Adrenal gland (tissue), 12 donors: ENCODE data around the gene FDCSP. TPM values are rescaled to one million over a fixed set of nuclear protein-coding genes. Genes with fewer than 3 reads are reported as not detected.
"Not testable (repeated sequence)": the region's sequence is repeated elsewhere in the genome, so short reads cannot be mapped to it uniquely, and the experiment has no call there.

Experiments
- DNase-seq, 7 donors: peaks; one replicate each; pipeline ENCODE4 v3.0.0-alpha.2; 2019 to 2020
- H3K27ac ChIP-seq, 5 donors: fragments of 200-600 bp; sonication (generic) in 4 of 5; 1 replicate in 3 of 5; 2 replicates in 2 of 5; pipeline versions ENCODE4 v1.5.1 to v1.8.0; 2016 to 2020; ENCODE audit warnings: mild to moderate bottlenecking in 1 of 5
- H3K27me3 ChIP-seq: fragments of 200-600 bp; 2 replicates; pipeline ENCODE4 v1.8.0; 2021
- H3K36me3 ChIP-seq, 2 donors: fragments of 200-600 bp; replicated peaks in 1 of 2; 1 replicate in 1 of 2; 2 replicates in 1 of 2; pipeline versions ENCODE4 v1.5.1 to v1.8.0; 2018 to 2022
- H3K4me1 ChIP-seq, 2 donors: fragments of 200-600 bp; replicated peaks in 1 of 2; 1 replicate in 1 of 2; 2 replicates in 1 of 2; pipeline versions ENCODE4 v1.5.1 to v1.8.0; 2018 to 2021
- H3K4me3 ChIP-seq, 4 donors: fragments of 200-600 bp; sonication (generic) in 3 of 4; one replicate each; pipeline ENCODE4 v1.5.1; 2016 to 2018
- H3K9me3 ChIP-seq, 3 donors: fragments of 200-600 bp; sonication (generic) in 1 of 3; replicated peaks in 1 of 3; 1 replicate in 2 of 3; 2 replicates in 1 of 3; pipeline versions ENCODE4 v1.5.1 to v1.8.0; 2016 to 2021
- POLR2A ChIP-seq, 2 donors: fragments of 450-650 bp; IDR thresholded peaks; one replicate each; pipeline ENCODE4 v1.6.1; 2017; ENCODE audit warnings: antibody characterized with exemption in 2 of 2, mild to moderate bottlenecking in 2 of 2, moderate library complexity in 1 of 2
- WGBS, 4 donors: extraction: QIAGEN DNeasy Blood & Tissue Kit in 2 of 4; methylation state at CpG; one replicate each; pipeline versions ENCODE4 v1.1.5 to v1.1.7; 2013 to 2017; 5-methylcytosine and 5-hydroxymethylcytosine counted together
- intact Hi-C, 2 donors: fragments of 100-400 bp; cut with DNase I; formaldehyde crosslinking; loops; one replicate each; pipeline versions ENCODE4 v1.14.1 to v1.15.0; 2022 to 2023
- polyA plus RNA-seq, 3 donors: library from polyadenylated mRNA; stranded (reverse); fragments of 200-250 nt in 2 of 3; fragments of 350-450 nt in 1 of 3; fragmentation: Illumina TruSeq in 1 of 3; extraction: RNeasy Lipid Tissue Mini Kit (QIAGEN cat#74804) in 1 of 3; gene quantifications; one replicate each; pipeline ENCODE4 v1.2.3, GENCODE V29; 2013 to 2014
- total RNA-seq, 9 donors: library from RNA; depleted of rRNA in 4 of 9; stranded (reverse); fragments of >200 nt in 4 of 9; fragments of 120-200 nt in 1 of 9; fragmentation: NEBNext Ultra II Directional in 1 of 9; extraction: Animal tissue kit (Norgen Biotek cat#: 25700) in 1 of 9; gene quantifications; one replicate each; pipeline versions ENCODE4 v1.1.0 to v1.2.4, GENCODE V29; 2013 to 2023
- TF ChIP-seq, protein P1 (sequence below), 6 experiments: fragments of 450-650 bp in 4 of 6; fragments of 200-600 bp in 2 of 6; sonication (generic) in 1 of 6; IDR thresholded peaks; 1 replicate in 5 of 6; 2 replicates in 1 of 6; pipeline versions ENCODE4 v1.5.1 to v1.8.0; 2016 to 2021; ENCODE audit warnings: antibody characterized with exemption in 6 of 6, mild to moderate bottlenecking in 2 of 6, moderate library complexity in 1 of 6
- donor health status: healthy with polysubstance abuse.
- donor health status: Bipolar disorder and iron deficiency.
- donor health status: DM: yes; HTN: yes; CAD: no.
- donor health status: DM: no; HTN: no; CAD: no.
- donor health status: DM: no; HTN: no; CAD: no.
- donor health status: DM: yes; HTN: yes; CAD: no.

FDCSP gene
- total and polyA plus RNA-seq, 12 donors = 0.47 TPM; not detected in 11

DNA sequence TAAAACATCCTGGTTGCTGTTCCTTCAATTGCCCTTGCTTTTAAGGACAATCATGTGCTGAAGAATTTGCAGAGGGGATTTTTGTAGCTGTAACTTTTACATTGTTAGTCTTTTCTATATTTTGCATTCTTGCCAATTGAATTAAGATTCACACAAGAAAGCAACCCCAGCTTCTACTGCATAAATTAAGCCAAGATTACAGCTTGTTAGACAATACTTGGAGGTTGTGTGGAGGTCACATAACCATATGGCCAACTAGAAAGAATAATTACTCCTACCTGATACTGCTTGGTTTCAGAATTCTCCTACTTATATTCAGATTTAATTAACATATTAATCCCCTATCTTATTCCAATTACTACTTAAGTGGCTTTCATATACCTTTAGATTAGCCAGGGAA, 4.1 kb upstream of the FDCSP start:
- H3K36me3 ChIP-seq, H3K27me3 ChIP-seq, H3K4me3 ChIP-seq, H3K4me1 ChIP-seq, H3K27ac ChIP-seq, H3K9me3 ChIP-seq, DNase-seq, intact Hi-C loops: not testable (repeated sequence)

DNA sequence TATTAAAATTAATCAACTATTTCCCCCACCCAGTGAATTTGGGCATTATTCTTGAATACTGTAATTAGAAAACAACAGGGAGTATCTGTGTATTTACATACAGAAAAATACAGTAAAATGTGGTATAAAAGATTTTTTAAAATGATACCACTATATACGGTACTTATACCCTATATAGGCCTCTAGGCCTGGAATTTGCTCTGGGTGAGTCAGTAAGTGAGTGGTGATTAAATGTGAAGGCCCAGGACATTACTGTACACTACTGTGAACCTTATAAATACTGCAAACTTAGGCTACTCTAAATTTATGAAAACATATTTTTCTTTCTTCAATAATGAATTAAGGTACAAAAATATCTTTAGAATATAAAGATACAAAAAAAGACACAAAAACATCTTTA, 10.2 kb downstream of the FDCSP start:
- no peak for DNase-seq
- Histone ChIP-seq H3K36me3 (no peaks in the 10 kb centered on the region), H3K4me1 (no peaks in the 10 kb centered on the region), H3K9me3 (no peaks in the 10 kb centered on the region), H3K4me3 (no peak overlapping the region), H3K27me3 (no peaks in the 10 kb centered on the region), H3K27ac (no peak overlapping the region)
- intact Hi-C loops = no loop called here
- 37 to 82% (median 59%) methylated on average over 1 of the region's 1 CpG for WGBS, 4 donors
- TF ChIP-seq POLR2A (IDR thresholded peaks at IDR 0.05) = no peak
- TF ChIP-seq, protein P1, sequence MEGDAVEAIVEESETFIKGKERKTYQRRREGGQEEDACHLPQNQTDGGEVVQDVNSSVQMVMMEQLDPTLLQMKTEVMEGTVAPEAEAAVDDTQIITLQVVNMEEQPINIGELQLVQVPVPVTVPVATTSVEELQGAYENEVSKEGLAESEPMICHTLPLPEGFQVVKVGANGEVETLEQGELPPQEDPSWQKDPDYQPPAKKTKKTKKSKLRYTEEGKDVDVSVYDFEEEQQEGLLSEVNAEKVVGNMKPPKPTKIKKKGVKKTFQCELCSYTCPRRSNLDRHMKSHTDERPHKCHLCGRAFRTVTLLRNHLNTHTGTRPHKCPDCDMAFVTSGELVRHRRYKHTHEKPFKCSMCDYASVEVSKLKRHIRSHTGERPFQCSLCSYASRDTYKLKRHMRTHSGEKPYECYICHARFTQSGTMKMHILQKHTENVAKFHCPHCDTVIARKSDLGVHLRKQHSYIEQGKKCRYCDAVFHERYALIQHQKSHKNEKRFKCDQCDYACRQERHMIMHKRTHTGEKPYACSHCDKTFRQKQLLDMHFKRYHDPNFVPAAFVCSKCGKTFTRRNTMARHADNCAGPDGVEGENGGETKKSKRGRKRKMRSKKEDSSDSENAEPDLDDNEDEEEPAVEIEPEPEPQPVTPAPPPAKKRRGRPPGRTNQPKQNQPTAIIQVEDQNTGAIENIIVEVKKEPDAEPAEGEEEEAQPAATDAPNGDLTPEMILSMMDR (IDR thresholded peaks at IDR 0.05) = no peak

- 37 to 62% (median 42%) methylated on average over 3 of the region's 3 CpGs for WGBS, 4 donors
- DNase-seq = no peak
- H3K36me3 ChIP-seq = no peaks in the 10 kb centered on the region
- no peaks in the 10 kb centered on the region for H3K4me1 ChIP-seq
- intact Hi-C loops = no loop called here
- TF ChIP-seq POLR2A (IDR thresholded peaks at IDR 0.05) = no peak
- TF ChIP-seq, protein P1 (IDR thresholded peaks at IDR 0.05) = no peak
- no peaks in the 10 kb centered on the region for H3K27me3 ChIP-seq
- H3K4me3 ChIP-seq = no peak overlapping the region
- H3K9me3 ChIP-seq = no peaks in the 10 kb centered on the region
- no peak overlapping the region for H3K27ac ChIP-seq
Measured at GRCh38 chr4:70239131-70239883, 13.4 kb downstream of the FDCSP start.

DNA sequence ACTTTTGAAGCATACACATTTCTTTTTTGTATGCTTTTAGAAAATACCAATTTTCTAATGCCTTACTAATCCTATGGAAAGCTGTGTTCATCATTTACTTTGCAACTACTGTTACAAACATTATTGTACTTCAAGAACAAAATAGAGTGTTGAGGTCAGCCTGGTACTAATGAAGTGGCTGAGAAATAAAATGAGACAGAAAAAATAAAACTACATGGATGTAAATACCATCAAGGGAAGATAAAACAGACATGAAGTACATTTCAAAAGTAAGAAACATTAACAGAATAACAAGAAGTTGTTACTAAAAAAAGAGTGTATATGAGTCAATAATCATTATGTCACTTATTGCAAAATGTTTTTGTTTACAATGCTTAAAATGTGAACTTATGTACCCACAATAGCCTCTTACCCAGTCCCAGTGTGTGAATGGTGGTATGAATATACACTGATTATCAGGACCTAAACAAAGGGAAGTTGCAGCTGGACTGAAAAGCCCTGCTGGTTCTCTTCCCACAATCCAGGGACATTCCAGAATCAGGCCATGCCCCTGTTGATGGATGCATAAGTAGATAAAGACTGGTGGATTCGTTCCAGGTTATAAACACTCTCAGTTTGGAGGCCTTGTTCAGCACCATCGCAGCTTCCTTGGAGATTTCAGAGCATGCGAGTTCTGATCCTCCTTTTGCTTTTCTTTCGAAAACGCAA, 14.1 kb downstream of the FDCSP start:
- no peaks in the 10 kb centered on the region for H3K9me3 ChIP-seq
- H3K36me3 ChIP-seq = no peaks in the 10 kb centered on the region
- WGBS, 4 donors = 52 to 59% (median 55%) methylated on average over 5 of the region's 5 CpGs
- no peak overlapping the region for H3K27ac ChIP-seq
- no peaks in the 10 kb centered on the region for H3K4me1 ChIP-seq
- DNase-seq = peak in 4 of 7 donors; percentile 20 to 30 (median 25)
- intact Hi-C loops = no loop called here
- no peak overlapping the region for H3K4me3 ChIP-seq
- H3K27me3 ChIP-seq = no peaks in the 10 kb centered on the region
- TF ChIP-seq, protein P1 (IDR thresholded peaks at IDR 0.05) = no peak
- no peak for TF ChIP-seq POLR2A (IDR thresholded peaks at IDR 0.05)

DNA sequence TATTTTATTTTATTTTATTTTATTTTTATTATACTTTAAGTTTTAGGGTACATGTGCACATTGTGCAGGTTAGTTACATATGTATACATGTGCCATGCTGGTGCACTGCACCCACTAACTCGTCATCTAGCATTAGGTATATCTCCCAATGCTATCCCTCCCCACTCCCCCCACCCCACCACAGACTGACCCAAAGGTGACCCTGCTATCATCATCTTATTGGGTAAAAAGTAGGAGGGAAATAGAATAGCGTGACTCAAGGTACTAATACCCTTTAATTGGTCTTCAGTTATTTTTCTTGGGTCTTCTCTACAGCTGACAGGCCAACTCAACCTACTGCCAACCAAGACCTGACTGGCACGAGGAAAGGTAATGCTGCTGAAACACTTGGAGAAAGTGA, 16.4 kb downstream of the FDCSP start, which contains the start of gene CSN3:
CSN3 (plus strand) TSS at position 301 of the 400 bp plus-strand sequence. CDS start 2,223 bp downstream, outside the sequence.
- WGBS, 4 donors = 79 to 87% (median 86%) methylated on average over 2 to 3 of the region's 3 CpGs
- DNase-seq, H3K36me3 ChIP-seq, H3K4me1 ChIP-seq, H3K4me3 ChIP-seq, H3K27ac ChIP-seq, intact Hi-C loops, H3K27me3 ChIP-seq, H3K9me3 ChIP-seq: not testable (repeated sequence)
